IMR-90 (cell line): ENCODE data around the gene RASA1. TPM values are rescaled to one million over a fixed set of nuclear protein-coding genes. Genes with fewer than 3 reads are reported as not detected.

Experiments used
- ATAC-seq: fragments of 200-7000 bp; cut with Tn5 transposase; 2 replicates; pipeline ENCODE4 v1.9.1; 2020; ENCODE audit warnings: low read depth, mild to moderate bottlenecking, moderate library complexity
- BruUV-seq: library from RNA; stranded (reverse); fragments of 400-500 nt; replicated peaks from 2 replicates; lab custom pipeline; 2021; lab: Mats Ljungman, UMichigan
- CTCF ChIA-PET: fragments of 300-600 bp; formaldehyde crosslinking; extraction: SDS; loops from one replicate; lab custom pipeline; 2021; ENCODE audit warnings: antibody characterized with exemption; lab: Yijun Ruan, JAX
- POLR2A ChIA-PET: fragments of 300-600 bp; sonication (Branson Sonifier 250); formaldehyde crosslinking; loops from one replicate; lab custom pipeline; 2022; ENCODE audit warnings: antibody characterized with exemption; ENCODE audit not compliant: unreplicated experiment; lab: Charles Lee
- DNase-seq: peaks from one replicate; pipeline ENCODE4 v3.0.0; 2013
- H2AFZ ChIP-seq: replicated peaks from 2 replicates; pipeline ENCODE3; 2013; ENCODE audit warnings: low read length, mild to moderate bottlenecking; ENCODE audit not compliant: poor library complexity
- H2AK5ac ChIP-seq: 2 replicates; pipeline ENCODE4 v1.6.1; 2013; ENCODE audit warnings: low read depth, low read length, inconsistent platforms
- H2AK9ac ChIP-seq: replicated peaks from 2 replicates; pipeline ENCODE3; 2013; ENCODE audit warnings: mild to moderate bottlenecking, low read depth, low read length, moderate library complexity; ENCODE audit not compliant: poor library complexity
- H2BK120ac ChIP-seq: 2 replicates; pipeline ENCODE4 v1.6.1; 2013; ENCODE audit warnings: low read depth, low read length, inconsistent platforms
- H2BK15ac ChIP-seq: 3 replicates; pipeline ENCODE4 v1.6.1; 2013; ENCODE audit warnings: low read depth, low read length, inconsistent platforms
- H2BK20ac ChIP-seq: 2 replicates; pipeline ENCODE4 v1.6.1; 2013; ENCODE audit warnings: low read depth, mild to moderate bottlenecking, inconsistent platforms, low read length, moderate library complexity
- H2BK5ac ChIP-seq: 2 replicates; pipeline ENCODE4 v1.6.1; 2013; ENCODE audit warnings: mild to moderate bottlenecking, low read depth, low read length, inconsistent platforms; ENCODE audit not compliant: poor library complexity, severe bottlenecking
- H3K14ac ChIP-seq: replicated peaks from 2 replicates; pipeline ENCODE4 v1.6.1; 2013; ENCODE audit warnings: low read depth, low read length, inconsistent platforms
- H3K18ac ChIP-seq: 2 replicates; pipeline ENCODE4 v1.6.1; 2013; ENCODE audit warnings: low read depth, low read length, control low read depth
- H3K23ac ChIP-seq: 2 replicates; pipeline ENCODE4 v1.6.1; 2013; ENCODE audit warnings: low read depth, low read length, inconsistent platforms
- H3K27ac ChIP-seq: 2 replicates; pipeline ENCODE4 v1.5.1; 2013; ENCODE audit warnings: mild to moderate bottlenecking, control low read depth, low read length; ENCODE audit not compliant: insufficient read depth
- H3K27me3 ChIP-seq: 2 replicates; pipeline ENCODE4 v1.6.1; 2013; ENCODE audit warnings: low read length; ENCODE audit not compliant: control insufficient read depth, insufficient read depth
- H3K36me3 ChIP-seq: 2 replicates; pipeline ENCODE4 v1.6.1; 2013; ENCODE audit warnings: low read length, mixed read lengths; ENCODE audit not compliant: control insufficient read depth, insufficient read depth
- H3K4ac ChIP-seq: 2 replicates; pipeline ENCODE4 v1.6.1; 2013; ENCODE audit warnings: low read depth, low read length, inconsistent platforms
- H3K4me1 ChIP-seq: 2 replicates; pipeline ENCODE4 v1.6.1; 2013; ENCODE audit warnings: low read length, mixed read lengths; ENCODE audit not compliant: control insufficient read depth, insufficient read depth
- H3K4me2 ChIP-seq: 2 replicates; pipeline ENCODE4 v1.6.1; 2013; ENCODE audit warnings: low read depth, mild to moderate bottlenecking, control low read depth, low read length, moderate library complexity
- H3K4me3 ChIP-seq: 2 replicates; pipeline ENCODE4 v1.5.1; 2013; ENCODE audit warnings: low read depth, mild to moderate bottlenecking, control low read depth, low read length, moderate library complexity; ENCODE audit not compliant: insufficient read depth
- H3K56ac ChIP-seq: 2 replicates; pipeline ENCODE4 v1.6.1; 2013; ENCODE audit warnings: low read length, inconsistent platforms; ENCODE audit not compliant: insufficient read depth; ENCODE audit errors: extremely low read depth
- H3K79me1 ChIP-seq, 2 experiments: 2 replicates each; pipeline ENCODE4 v1.6.1; 2013; ENCODE audit warnings: low read length in 2 of 2, inconsistent platforms in 1 of 2, low read depth in 1 of 2
- H3K9ac ChIP-seq: 2 replicates; pipeline ENCODE4 v1.6.1; 2013; ENCODE audit warnings: low read depth, low read length, control low read depth
- H3K9me1 ChIP-seq: 2 replicates; pipeline ENCODE4 v1.6.1; 2013; ENCODE audit warnings: low read length, inconsistent platforms; ENCODE audit not compliant: insufficient read depth
- H3K9me3 ChIP-seq: 2 replicates; pipeline ENCODE4 v1.6.1; 2013; ENCODE audit warnings: low read length; ENCODE audit not compliant: control insufficient read depth, insufficient read depth
- H4K20me1 ChIP-seq: 2 replicates; pipeline ENCODE4 v1.6.1; 2013; ENCODE audit warnings: low read length, inconsistent platforms; ENCODE audit not compliant: insufficient read depth
- H4K5ac ChIP-seq: 2 replicates; pipeline ENCODE4 v1.6.1; 2013; ENCODE audit warnings: mild to moderate bottlenecking, low read depth, low read length, control low read depth
- H4K8ac ChIP-seq, 2 experiments: 2 replicates each; pipeline ENCODE4 v1.6.1; 2013; ENCODE audit warnings: low read depth in 2 of 2, low read length in 2 of 2, control low read depth in 1 of 2, inconsistent platforms in 1 of 2
- H4K91ac ChIP-seq: 2 replicates; pipeline ENCODE4 v1.6.1; 2013; ENCODE audit warnings: low read depth, low read length, inconsistent platforms; ENCODE audit not compliant: insufficient read depth
- BHLHE40 ChIP-seq: fragments of 150-350 bp; IDR thresholded peaks from 2 replicates; pipeline ENCODE4 v1.6.1; 2016; ENCODE audit warnings: mild to moderate bottlenecking, low read depth, low read length
- CEBPB ChIP-seq: IDR thresholded peaks from 2 replicates; pipeline ENCODE4 v1.6.1; 2012; ENCODE audit warnings: low read depth, low read length, improper control_type of control experiment
- ELK1 ChIP-seq: fragments of 150-350 bp; IDR thresholded peaks from 2 replicates; pipeline ENCODE4 v1.6.1; 2016; ENCODE audit warnings: low read depth, mild to moderate bottlenecking, low read length, moderate library complexity, borderline replicate concordance
- FOS ChIP-seq: fragments of 150-350 bp; IDR thresholded peaks from 2 replicates; pipeline ENCODE4 v1.6.1; 2016; ENCODE audit warnings: low read depth, low read length
- MAFK ChIP-seq: IDR thresholded peaks from 2 replicates; pipeline ENCODE4 v1.6.1; 2012; ENCODE audit warnings: low read depth, low read length, improper control_type of control experiment
- MAZ ChIP-seq: IDR thresholded peaks from 2 replicates; pipeline ENCODE4 v1.6.1; 2012; ENCODE audit warnings: low read depth, mild to moderate bottlenecking, low read length, improper control_type of control experiment, moderate library complexity, borderline replicate concordance
- MXI1 ChIP-seq: IDR thresholded peaks from 2 replicates; pipeline ENCODE4 v1.6.1; 2012; ENCODE audit warnings: low read depth, mild to moderate bottlenecking, low read length, moderate library complexity, borderline replicate concordance
- RAD21 ChIP-seq: IDR thresholded peaks from 2 replicates; pipeline ENCODE4 v1.6.1; 2012; ENCODE audit warnings: low read length, improper control_type of control experiment
- RFX5 ChIP-seq: IDR thresholded peaks from 2 replicates; pipeline ENCODE4 v1.8.0; 2012; ENCODE audit warnings: low read depth, mild to moderate bottlenecking, low read length, moderate library complexity
- SMC3 ChIP-seq: fragments of 150-350 bp; IDR thresholded peaks from 2 replicates; pipeline ENCODE4 v1.6.1; 2016; ENCODE audit warnings: low read depth, mild to moderate bottlenecking, antibody characterized with exemption, low read length, moderate library complexity
- WGBS, 2 experiments: methylation state at CpG; one replicate each; pipeline versions ENCODE4 v1.1.5 to v1.1.7; 2013; ENCODE audit warnings: missing lambda C conversion rate in 2 of 2; ENCODE audit not compliant: insufficient read length in 1 of 2; ENCODE audit errors: extremely low coverage in 2 of 2; 5-methylcytosine and 5-hydroxymethylcytosine counted together
- dilution Hi-C: fragments of 300-500 bp; cut with HindIII; formaldehyde crosslinking; loops from one replicate; pipeline ENCODE4 v1.14.3; 2018; ENCODE audit warnings: low sequenced_read_pairs; ENCODE audit not compliant: unreplicated experiment
- in situ Hi-C: fragments of 300-500 bp; cut with MboI; formaldehyde crosslinking; loops from 3 replicates; pipeline ENCODE4 v1.14.3; 2019; ENCODE audit warnings: low sequenced_read_pairs, inconsistent platforms, mixed read lengths
- intact Hi-C: fragments of 100-400 bp; cut with micrococcal nuclease; formaldehyde crosslinking; loops from 2 replicates; pipeline ENCODE4 v1.10.0; 2022
- polyA plus RNA-seq, 3 experiments: library from polyadenylated mRNA; depleted of rRNA; stranded (reverse); fragments of >200 nt; gene quantifications; 2 replicates each; pipeline ENCODE4 v1.2.3, GENCODE V29; 2012; ENCODE audit warnings: low replicate concordance in 1 of 3
- total RNA-seq: library from RNA; depleted of rRNA; stranded (reverse); fragments of >200 nt; gene quantifications from 2 replicates; pipeline ENCODE4 v1.2.3, GENCODE V29; 2012
- TF ChIP-seq, protein P1 (sequence below): fragments of 150-350 bp; IDR thresholded peaks from 2 replicates; pipeline ENCODE4 v1.6.1; 2017; ENCODE audit warnings: mild to moderate bottlenecking, antibody characterized with exemption, low read length, low read depth

Gene RASA1
- total and polyA plus RNA-seq, 2 of the 4 experiments (the other 2 are of a cell fraction), result 37.6 to 45.7 TPM

DNA sequence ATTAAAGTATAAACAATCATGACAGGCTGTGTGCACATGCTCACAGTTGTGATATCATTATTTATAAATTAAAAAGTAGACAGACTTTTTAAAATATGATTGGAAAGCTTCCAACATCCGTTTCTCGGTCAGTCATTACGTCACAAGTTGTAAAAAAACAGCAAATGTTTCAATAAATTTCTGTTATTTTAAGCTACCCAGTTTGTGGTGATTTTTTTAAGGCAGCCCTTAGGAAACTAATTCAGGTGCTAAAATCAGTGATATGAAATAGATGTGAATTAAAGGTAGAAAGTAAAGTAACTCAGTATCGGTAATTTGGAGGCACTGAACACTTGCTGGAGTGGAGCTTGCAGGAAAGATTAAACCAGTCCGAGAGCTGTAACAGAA is 143.9 kb downstream of the RASA1 start:
- peak overlapping the region; percentile 97; the same call in 1 of the 2 replicates for H3K14ac ChIP-seq
- ATAC-seq, result no peak
- no CpG with 5 or more reads among the region's 5 CpGs for WGBS, 2 experiments
- H3K9me1 ChIP-seq, result no peaks in the 10 kb centered on the region
- H2BK5ac ChIP-seq, result peak overlapping the region; percentile 84
- peak overlapping the region; percentile 78 for H2AK9ac ChIP-seq
- intact Hi-C loops, result loop anchor here (2.0 kb wide), 1 partner anchor 17 kb away; no protein-coding TSS in a partner anchor
- ChIA-PET POLR2A (no interaction called here), CTCF (interaction anchor here (0.8 to 1.4 kb wide), 2 partner anchors 12 to 337 kb away, joined by 3 to 5 read pairs; no protein-coding TSS in a partner anchor)
- 0 out of 3 replicates have a peak overlapping the region, but pooled peaks have one; percentile 12 for H2BK15ac ChIP-seq
- dilution Hi-C loops, result no loop called here
- DNase-seq, result no peak
- peaks cover 3% of the 10 kb centered on the region for H3K36me3 ChIP-seq
- TF ChIP-seq MAZ, result no peak
- no peak for TF ChIP-seq RAD21
- TF ChIP-seq MAFK, result no peak
- no peak for TF ChIP-seq ELK1
- no peak for TF ChIP-seq BHLHE40
- no peak for TF ChIP-seq RFX5
- TF ChIP-seq, protein P1, sequence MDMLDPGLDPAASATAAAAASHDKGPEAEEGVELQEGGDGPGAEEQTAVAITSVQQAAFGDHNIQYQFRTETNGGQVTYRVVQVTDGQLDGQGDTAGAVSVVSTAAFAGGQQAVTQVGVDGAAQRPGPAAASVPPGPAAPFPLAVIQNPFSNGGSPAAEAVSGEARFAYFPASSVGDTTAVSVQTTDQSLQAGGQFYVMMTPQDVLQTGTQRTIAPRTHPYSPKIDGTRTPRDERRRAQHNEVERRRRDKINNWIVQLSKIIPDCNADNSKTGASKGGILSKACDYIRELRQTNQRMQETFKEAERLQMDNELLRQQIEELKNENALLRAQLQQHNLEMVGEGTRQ, result no peak
- no peak for TF ChIP-seq CEBPB
- no peak for TF ChIP-seq FOS
- TF ChIP-seq SMC3, result no peak
- no peak for TF ChIP-seq MXI1
- H3K23ac ChIP-seq, result peak overlapping the region; percentile 95
- H3K4me1 ChIP-seq, result no peaks in the 10 kb centered on the region
- H2BK120ac ChIP-seq, result no peak overlapping the region; the same call in 1 of the 2 replicates
- H3K18ac ChIP-seq, result no peak overlapping the region
- peaks cover 5% of the 10 kb centered on the region; the same call in 1 of the 2 replicates for H4K20me1 ChIP-seq
- no peaks in the 10 kb centered on the region for H3K9me3 ChIP-seq
- no peak overlapping the region for H4K5ac ChIP-seq
- H4K91ac ChIP-seq, result peak overlapping the region; percentile 53; the same call in 1 of the 2 replicates
- H2BK20ac ChIP-seq, result no peak overlapping the region
- H3K56ac ChIP-seq, result peak overlapping the region; percentile 71; the same call in 1 of the 2 replicates
- peak overlapping the region; percentile 72 to 98; a peak in 2 of 4 replicates for H4K8ac ChIP-seq
- peak overlapping the region; percentile 98 for H3K4me2 ChIP-seq
- in situ Hi-C loops, result loop anchor here (25.0 kb wide), 1 partner anchor 499 kb away; no protein-coding TSS in a partner anchor
- peak overlapping the region; percentile 89 for H3K27ac ChIP-seq
- peaks cover 15 to 32% of the 10 kb centered on the region in 2 experiments for H3K79me1 ChIP-seq
- H3K4ac ChIP-seq, result peak overlapping the region; percentile 92
- H2AFZ ChIP-seq, result peak overlapping the region; percentile 92
- BruUV-seq, result no TSS peak
- H3K4me3 ChIP-seq, result peak overlapping the region; percentile 81
- peak overlapping the region; percentile 88; the same call in 1 of the 2 replicates for H2AK5ac ChIP-seq
- H3K27me3 ChIP-seq, result no peaks in the 10 kb centered on the region
- peak overlapping the region; percentile 94 for H3K9ac ChIP-seq
